GM19455 (cell line): ENCODE data around the gene DDX39A.
"Not testable (repeated sequence)": the region's sequence is repeated elsewhere in the genome, so short reads cannot be mapped to it uniquely, and the experiment has no call there.

Source experiments
- ATAC-seq: cut with Tn5 transposase; IDR thresholded peaks from one replicate; pipeline ENCODE4 v1.9.1; 2021; ENCODE audit not compliant: unreplicated experiment

DDX39A gene

GRCh38 chr19:14409146-14410023 lies 9.8 kb downstream of the DDX39A start:
- ATAC-seq: no peak

GRCh38 chr19:14408491-14409145 lies 10.5 kb downstream of the DDX39A start:
- no peak for ATAC-seq

GRCh38 chr19:14407605-14408484 lies 11.3 kb downstream of the DDX39A start:
- no peak for ATAC-seq

- no peak for ATAC-seq
These were observed 12.3 kb downstream of the DDX39A start for GRCh38 chr19:14406645-14407401.

GRCh38 chr19:14405758-14406644 lies 13.1 kb downstream of the DDX39A start:
- ATAC-seq: peak; percentile 64

GRCh38 chr19:14405380-14405757 lies 13.8 kb downstream of the DDX39A start:
- ATAC-seq: no peak

- ATAC-seq: no peak
These were observed 14.8 kb downstream of the DDX39A start for GRCh38 chr19:14404312-14404711.

- ATAC-seq: not testable (repeated sequence)
These were observed 15.8 kb downstream of the DDX39A start for GRCh38 chr19:14403145-14403930.

GRCh38 chr19:14402332-14403144 lies 16.6 kb downstream of the DDX39A start:
- ATAC-seq: no peak

GRCh38 chr19:14401468-14402195 lies 17.5 kb downstream of the DDX39A start:
- no peak for ATAC-seq

- ATAC-seq: no peak
These were observed 18.1 kb downstream of the DDX39A start for GRCh38 chr19:14400951-14401431.

- ATAC-seq: not testable (repeated sequence)
These were observed 22.0 kb downstream of the DDX39A start for GRCh38 chr19:14397168-14397567.

- ATAC-seq: not testable (repeated sequence)
These were observed 22.4 kb downstream of the DDX39A start for GRCh38 chr19:14396730-14397129.

- no peak for ATAC-seq
These were observed 23.3 kb downstream of the DDX39A start for GRCh38 chr19:14395710-14396336.

GRCh38 chr19:14395262-14395661 lies 23.9 kb downstream of the DDX39A start:
- no peak for ATAC-seq

- ATAC-seq: no peak
These were observed 25.0 kb downstream of the DDX39A start for GRCh38 chr19:14394167-14394566.

- no peak for ATAC-seq
These were observed 25.8 kb downstream of the DDX39A start for GRCh38 chr19:14393329-14393728.
